HG03565 (cell line): ENCODE data around the gene PROM1.

Experiments
- ATAC-seq: cut with Tn5 transposase; IDR thresholded peaks from one replicate; pipeline ENCODE4 v1.9.1; 2021; ENCODE audit warnings: mild to moderate bottlenecking, moderate library complexity; ENCODE audit not compliant: unreplicated experiment

The PROM1 gene

DNA sequence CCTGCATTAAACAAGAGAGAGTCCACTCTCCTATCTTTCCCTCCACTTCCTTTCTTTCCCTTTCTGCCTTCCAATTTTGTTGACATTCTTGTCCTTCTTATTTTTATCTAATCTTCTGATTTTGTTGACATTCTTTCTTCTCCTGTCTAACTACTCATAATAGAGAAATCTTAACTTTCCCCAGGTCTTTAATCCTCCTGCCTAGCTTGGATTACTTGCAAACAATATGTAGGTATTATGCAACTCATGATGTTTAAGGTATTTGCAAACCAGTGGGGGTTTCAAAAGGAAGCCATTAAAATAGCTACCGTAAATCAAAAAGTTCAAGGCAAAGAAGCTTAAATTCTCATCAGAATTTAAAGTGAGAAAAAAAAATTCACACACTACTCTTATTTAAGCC is 53.9 kb downstream of the PROM1 start:
- no peak for ATAC-seq

DNA sequence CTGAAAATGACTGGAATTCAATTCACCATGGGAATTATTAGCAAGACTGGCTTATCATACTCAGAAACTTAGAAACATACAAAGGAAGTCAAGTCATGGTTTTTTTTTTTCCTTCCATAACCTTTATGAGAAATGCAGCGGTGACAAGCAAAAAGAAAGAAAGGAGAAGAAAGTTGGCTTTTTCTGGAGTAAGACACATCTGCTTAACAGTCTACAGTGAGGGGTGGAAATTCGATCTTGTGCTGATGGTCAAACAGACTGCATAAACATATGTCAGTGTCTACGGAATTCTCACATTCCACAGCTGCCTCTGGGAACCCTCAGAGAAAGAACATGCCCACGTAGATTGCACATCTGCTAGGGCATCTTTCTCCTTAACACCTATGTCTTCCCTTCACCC is 54.6 kb downstream of the PROM1 start:
- no peak for ATAC-seq

DNA sequence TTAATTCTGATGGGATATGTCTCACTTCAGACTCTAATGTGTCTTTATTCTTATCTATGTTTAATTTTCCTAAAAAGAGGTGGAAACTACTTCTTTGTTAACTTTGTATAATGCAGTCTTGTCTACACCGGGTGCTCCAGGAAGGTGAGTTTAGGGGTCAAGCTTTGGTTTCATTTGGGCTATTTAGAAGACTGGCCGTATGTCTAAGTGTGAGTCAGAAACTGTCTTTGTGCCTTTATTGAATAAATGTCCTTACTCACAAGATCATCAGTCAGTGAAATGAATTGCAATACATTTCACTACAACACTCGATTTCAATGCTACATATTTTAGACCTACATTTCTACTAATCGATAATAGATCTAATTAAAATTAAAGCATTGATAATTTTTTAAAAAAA is 56.2 kb downstream of the PROM1 start:
- ATAC-seq, result no peak

DNA sequence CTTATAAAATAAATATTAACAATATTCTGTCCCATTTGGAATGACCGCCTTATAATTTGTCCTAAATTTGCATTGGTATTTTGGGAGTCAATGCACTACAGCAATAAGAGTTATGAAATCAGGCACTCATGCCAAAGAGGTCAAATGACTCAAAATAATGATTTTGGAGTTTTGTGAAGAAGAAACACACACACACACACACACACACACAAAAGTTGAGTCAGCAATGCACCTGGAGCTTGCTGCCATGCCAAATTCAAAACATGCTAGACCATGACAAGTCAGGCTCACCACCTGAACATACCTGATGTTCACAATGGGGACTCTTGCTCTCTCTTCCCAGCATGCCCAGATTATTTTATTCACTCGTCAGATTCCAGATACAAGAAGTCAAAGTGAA is 56.7 kb downstream of the PROM1 start:
- ATAC-seq, result no peak

DNA sequence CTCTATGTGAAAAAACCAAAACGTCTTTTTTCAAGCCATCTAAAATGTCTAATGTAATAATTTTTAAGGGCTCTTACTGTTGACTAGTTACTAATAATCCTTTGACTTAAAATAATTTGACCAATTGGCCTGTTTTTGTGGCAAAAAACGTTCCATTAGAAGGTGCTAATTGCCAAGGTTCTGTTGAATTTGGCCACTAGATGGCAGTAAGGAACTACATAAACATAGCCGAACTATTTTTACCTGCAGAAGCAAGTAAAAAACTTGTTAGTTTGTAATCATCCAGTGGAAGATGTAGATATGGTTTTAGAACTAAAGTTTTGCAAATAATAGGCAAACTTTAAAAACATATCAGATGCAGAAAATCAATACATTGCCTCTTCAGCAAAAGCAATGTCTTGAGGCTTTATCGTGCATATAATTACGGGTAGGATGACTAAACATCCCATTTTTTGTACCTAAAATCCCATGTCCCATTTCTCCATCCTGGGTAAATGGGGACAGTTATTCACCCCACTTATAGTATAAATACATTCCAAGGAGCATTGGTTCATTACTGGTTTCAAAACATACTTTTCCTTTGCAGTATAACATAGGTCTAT is 57.6 kb downstream of the PROM1 start:
- ATAC-seq, result peak; percentile 45

DNA sequence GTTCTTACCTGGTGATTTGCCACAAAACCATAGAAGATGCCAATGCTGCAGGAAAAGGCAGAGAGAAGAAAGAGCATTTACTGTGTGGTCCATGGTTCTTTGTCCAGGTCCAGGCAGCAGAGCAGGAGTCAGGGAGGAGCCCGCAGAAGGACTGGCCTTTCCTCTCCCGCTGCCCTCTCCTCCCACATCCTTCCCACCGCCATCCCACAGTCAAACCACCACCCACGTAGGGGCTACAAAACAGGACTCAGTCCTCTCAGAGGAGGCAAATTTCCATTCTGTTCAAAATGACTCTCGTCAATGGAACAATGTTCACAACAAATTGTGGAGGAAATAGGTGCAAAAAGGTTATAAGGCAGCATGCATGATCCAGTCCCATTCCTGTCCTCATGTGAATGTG is 58.6 kb downstream of the PROM1 start:
- ATAC-seq, result no peak

DNA sequence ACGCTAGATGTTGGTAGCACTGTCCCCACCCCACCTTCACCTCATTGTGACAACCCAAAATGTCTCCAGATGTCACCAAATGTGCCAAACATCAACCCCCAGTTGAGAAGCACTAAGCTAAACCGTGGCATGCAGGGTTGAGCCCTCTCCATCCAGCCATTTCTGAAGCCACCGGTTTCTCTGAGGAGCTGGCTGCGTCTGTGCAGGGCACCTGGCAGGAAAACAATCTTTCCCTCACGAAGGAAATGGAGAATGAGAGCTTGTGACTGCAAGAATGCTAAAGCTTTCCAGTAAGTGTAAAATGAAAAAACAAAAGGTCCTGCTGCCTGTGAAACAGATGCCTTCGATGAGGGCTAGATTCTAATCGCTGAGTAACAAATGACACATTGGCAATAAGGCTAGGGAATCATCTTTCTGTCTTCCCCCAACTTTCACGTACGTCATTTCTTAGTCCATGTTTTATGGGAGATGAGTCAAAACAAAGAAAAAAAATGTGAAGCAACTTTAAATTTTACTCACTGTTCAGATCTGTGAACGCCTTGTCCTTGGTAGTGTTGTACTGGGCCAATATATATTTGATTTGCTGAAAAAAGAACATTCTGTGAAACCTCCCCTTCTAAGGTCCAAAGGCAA is 59.9 kb downstream of the PROM1 start:
- ATAC-seq, result no peak

DNA sequence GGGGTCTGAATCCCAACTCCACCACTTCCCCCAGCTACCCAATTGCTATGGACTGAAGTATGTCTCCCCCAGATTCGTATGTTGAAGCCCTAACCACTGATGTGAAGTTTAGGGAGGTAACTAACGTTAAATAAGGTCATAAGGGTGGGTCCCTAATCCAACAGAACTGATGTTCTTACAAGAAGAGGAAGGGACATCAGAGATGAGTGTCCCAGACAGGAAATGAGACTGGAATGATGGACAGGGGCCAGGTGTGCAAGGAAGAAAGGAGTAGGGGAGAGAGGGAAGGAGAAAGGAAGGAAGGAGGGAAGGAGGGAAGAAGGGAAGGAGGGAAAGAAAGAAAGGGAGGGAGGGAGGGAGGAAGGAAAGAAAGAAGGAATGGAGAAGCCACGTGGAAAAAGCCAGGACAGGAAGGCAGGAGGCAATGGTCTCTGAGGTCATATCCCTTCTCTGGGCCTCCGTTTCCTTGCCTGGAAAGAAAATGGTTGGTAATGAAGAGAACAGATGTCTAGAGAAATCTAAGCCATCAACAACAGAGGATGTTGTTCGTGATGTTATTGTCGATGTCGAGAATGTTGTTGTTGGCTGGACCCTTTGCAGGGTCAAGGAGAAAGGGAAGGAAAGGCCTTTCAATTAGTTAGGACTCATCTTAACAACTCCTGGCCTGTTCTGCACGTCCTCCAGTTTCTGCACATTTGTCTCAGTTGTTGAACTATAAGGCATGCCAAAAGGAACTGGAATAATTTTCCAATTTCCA is 61.8 kb downstream of the PROM1 start:
- ATAC-seq, result no peak

DNA sequence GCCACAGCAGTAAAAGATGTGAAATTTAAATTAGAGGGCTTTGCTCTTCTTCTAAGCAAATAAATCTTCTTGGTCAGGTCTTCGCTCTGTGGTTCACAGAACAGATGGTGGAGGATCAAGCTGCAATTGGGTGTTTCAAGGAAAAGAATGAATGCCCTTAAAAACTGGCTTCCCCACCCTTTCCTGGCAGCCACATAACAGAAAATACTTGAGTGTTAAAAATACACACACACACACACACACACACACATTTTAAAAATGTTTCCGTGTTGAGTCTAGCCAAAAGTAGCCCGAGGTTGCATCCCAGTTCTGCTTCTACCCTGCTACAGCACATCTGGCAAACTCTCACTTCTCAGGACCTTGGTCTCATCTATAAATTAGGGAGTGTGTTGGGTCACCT is 64.2 kb downstream of the PROM1 start:
- ATAC-seq, result no peak

DNA sequence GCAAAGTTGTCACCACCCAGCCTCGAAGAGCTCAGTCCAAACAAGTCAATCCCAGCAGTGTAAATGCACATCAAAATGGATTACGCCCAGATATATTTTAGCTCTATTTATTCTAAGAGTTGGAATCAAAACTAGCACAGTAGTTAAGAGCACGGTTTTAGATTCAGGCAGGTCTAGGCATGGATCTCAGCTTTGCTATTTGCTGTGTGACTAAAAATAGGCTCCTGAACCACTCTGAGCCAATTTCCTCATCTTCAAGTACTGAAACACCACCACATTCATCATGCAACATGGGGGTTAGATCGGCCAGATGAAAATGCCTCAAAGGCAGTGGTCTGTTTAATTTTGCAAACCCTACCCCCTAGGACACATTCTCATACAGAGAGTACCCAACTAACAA is 65.0 kb downstream of the PROM1 start:
- ATAC-seq, result no peak

DNA sequence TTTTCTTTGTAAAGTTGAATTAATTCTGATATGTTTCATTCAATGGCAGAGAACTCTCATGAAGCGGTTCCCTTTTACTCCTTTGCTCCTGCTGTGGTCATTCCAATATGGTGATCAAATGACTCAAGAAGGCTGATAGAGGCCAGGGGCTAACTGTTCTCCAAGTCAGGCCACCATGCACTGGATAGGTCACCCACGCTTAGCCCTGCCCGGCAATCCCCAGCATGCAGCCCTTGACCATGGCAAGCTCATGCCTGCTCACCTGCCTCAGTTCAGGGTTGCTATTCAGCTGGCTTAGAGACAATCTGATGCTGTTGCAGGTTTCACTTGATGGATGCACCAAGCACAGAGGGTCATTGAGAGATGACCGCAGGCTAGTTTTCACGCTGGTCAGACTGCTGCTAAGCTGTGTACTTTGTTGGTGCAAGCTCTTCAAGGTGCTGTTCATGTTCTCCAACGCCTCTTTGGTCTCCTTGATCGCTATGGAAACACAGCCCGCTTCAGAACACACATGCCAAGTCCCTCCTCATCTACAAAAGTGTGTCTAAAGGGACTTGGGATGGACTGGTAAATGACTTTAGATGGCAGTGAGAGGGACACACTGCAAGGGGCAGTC is 65.7 kb downstream of the PROM1 start:
- no peak for ATAC-seq

DNA sequence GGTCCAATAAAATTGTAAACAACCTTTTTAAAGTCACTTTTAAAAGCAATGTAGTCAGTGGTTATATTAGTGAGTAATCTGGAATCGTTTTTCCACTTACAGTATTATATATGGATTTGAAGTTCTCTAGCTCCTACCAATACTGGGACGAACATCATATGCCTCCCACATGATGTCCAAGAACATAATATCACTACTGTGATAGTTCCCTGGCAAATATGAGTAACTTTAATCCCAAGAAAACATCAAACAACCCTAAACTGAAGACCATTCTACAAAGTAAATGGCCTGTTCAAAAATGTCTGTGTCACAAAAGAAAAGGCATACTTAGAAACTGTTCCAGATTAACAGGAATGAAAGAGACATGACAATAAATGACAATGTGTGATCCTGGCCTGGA is 67.3 kb downstream of the PROM1 start:
- ATAC-seq, result no peak

DNA sequence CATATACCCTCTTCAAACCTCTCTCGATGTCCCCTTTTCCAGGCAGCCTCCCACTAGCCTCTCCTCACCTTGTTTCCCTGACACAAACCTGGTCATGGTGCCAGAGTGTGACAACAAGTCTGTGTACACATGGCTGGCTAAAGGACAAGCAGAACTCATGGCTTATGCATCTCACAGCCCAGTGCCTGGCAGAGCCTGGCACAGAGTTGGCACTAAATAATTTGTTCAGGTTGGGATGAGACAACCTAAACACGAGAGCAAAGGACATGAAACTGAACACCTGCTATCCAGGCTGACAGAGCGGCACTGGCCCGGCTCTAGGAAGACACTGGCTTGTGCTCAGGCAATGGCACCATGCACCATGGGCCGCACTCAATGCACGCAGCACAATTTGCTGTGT is 72.7 kb downstream of the PROM1 start:
- ATAC-seq, result no peak

DNA sequence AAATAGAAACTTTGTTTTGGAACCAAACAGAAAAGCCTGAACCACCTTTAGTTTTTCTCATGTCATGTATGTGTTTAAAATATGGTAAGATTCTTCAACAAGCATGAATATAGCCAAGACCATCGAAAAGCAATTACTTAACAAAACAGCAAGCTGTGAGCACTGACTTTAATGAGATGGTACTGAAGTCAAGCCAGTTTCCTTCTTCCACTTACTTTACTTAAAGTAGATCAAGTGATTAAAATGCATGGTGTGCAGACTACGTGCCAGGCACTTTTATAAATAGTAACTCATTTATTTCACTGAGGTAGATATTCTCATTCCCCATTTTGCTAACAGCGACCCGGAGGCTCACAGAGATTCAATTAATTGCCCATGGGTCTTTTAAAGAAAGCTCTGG is 74.7 kb downstream of the PROM1 start:
- ATAC-seq, result no peak

DNA sequence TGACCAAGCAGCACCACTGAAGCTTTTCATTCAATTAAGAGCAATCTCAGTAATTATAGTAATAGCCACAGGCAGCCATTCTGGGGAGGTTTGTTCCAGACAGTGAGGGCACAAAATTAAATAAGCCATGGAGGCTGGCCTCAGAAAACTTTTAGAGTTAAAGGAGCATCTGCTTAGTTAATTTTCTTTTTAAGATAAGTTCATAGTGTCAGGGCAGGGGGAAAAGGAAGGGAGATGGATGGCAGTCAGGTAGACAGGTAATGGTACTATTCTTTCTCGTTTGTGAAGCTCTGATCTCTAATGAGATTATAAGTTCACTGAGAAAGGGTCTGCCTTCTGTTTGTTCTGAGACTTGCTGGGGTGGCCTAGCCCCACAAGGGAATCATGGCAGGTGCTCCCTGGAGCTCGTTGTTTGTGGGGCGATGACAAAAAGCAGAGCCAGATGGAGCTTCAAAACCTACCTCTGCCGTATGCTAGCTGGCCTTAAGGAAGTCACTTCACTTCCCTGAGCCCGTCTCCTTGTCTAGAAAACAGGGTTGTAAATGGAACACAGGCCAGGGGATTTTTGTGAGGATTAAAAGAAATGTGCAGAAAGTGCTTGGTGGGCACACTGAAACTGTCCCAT is 76.2 kb downstream of the PROM1 start:
- ATAC-seq, result no peak

DNA sequence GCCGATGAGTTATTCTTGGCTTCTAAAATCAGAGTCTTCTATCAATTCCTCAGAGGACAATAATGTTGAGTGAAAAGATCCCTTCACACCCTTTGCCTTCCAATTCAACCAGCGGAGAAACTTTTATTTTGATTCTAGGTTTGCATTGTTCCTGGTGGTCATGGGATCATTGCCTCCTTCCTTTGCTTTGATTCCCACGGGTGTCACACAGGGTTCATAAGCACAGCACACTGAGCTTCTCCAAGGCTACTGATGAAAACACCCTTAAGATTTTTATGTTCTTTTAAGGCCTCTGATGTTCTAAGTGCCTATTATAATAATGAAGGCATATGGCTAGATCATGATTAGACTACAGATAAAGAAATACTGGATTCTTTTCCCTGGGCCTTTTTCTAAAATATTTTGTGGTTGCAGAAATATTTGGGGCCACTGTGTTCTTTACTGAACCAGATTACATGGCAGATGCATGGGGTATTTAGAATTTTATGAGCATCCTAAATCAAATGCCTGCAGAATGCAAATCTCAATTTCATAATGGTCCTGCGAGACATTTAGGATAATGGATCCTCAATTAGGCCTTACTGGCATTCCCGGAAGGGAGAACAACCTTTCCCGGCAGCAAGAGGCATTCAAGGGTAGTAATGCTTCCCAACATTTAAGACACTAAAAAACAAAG is 76.9 kb downstream of the PROM1 start:
- no peak for ATAC-seq

DNA sequence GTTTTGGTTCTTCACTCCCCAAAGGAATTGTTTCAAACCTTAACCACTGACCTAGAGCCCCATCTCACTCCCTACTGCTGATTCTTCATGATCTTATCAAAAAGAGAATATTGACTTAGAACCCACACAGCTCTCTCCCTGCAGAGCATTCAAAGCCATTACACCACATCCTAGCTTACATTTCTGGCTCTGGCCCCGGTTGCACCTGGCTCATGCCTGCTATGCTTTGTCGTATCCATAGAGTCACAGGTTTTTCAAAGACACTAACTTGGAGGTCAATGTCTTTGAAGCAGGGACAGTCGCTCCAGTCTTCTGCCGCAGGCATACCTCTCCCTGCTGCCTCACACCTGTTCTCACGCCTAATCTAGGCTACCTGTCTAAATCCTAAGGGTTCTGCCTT is 78.1 kb downstream of the PROM1 start:
- no peak for ATAC-seq

DNA sequence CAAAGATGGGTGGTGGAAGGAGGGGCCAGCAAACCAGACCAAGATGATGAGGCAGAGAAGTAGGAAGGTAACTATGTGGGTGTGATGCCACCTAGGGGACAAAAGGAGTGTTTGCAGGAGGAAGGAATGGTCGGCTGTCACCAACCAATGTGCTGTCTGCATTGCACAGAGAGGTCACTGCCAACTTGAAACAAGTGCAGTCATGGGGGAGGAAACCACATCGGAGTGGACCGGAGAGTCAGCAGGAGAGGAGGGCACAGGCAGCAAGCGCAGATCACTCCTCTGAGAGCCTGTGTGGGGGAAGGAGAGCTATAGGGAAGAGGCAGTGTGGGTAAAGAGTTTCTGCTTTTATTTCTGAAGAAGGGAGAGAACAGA is 82.4 kb downstream of the PROM1 start:
- peak; percentile 90 for ATAC-seq

DNA sequence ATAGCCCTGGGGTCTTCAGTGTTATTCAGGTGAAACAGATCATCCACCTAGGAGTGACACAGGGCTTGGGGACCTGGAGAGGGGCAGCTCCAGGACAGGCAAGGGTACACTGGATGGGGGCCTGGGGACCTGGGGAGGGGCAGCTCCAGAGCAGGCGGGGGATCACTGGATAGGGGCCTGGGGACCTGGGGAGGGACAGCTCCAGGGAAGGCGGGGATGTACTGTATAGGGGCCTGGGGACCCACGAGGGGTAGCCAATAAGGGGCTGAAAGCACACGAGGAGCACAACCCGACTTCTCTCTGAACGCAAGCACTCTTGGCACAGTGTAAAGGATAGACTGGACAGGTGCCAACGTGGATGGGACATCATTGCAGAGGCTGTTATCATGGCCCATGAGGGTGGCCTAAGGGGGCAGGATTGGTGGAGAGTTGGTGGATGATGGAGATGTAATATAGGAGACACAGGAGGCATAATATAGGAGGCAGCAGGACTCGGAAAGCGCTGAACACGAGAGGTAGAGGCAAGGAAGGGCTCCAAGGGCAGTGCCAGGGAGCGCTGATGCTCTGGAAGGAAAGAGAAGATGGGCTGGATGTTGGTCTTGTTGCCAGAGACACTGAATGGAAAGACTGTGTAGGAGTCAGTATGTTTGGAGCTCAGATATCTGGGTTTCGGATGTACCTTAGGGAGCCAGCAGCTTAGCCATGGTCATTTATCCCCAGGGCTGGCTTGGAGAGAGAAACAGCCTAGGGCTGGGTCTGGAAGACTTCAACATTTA is 82.9 kb downstream of the PROM1 start:
- no peak for ATAC-seq

DNA sequence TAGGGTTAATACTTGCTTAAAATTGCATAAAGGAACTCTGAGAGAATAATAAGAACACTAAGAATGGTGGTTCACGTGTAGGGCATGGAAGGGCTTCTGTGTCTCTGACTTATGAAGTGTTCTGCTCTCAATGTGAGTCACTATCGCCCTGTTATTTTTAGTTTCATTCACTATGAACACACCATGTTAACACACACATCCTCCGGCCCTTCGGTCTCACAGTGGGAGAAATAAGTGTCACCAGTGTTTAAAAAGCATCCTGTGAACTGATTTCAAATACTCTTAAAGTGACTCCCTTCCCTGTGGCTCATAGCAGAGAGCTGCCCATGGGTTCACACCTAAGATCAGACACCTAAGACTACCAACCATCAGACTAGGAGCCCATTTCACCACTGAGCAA is 87.0 kb downstream of the PROM1 start:
- ATAC-seq, result peak; percentile 54
